Activated naive CD8-positive, alpha-beta T cell (primary cell): ENCODE measurements around the gene CCDC134.
A peak's percentile ranks its signal among the peaks of the same experiment; 100 is the strongest.

Source experiments
- H3K27ac Mint-ChIP-seq: one replicate; pipeline ENCODE4 v1.8.0; 2021; ENCODE audit warnings: mixed read lengths
- H3K27me3 Mint-ChIP-seq: one replicate; pipeline ENCODE4 v1.8.0; 2021; ENCODE audit warnings: mixed read lengths
- H3K36me3 Mint-ChIP-seq: one replicate; pipeline ENCODE4 v1.8.0; 2021; ENCODE audit warnings: mixed read lengths
- H3K4me1 Mint-ChIP-seq: one replicate; pipeline ENCODE4 v1.8.0; 2021; ENCODE audit warnings: low read depth, mixed read lengths
- H3K4me3 Mint-ChIP-seq: one replicate; pipeline ENCODE4 v1.8.0; 2021; ENCODE audit warnings: mild to moderate bottlenecking, mixed read lengths
- H3K9me3 Mint-ChIP-seq: one replicate; pipeline ENCODE4 v1.8.0; 2021; ENCODE audit warnings: low read depth, mixed read lengths

CCDC134 gene

GRCh38 chr22:41840216-41840615, 39.7 kb downstream of the CCDC134 start:
- Mint-ChIP-seq H3K27ac (peak overlapping the region; percentile 43), H3K4me1 (peaks cover 61% of the 10 kb centered on the region), H3K4me3 (no peak overlapping the region), H3K36me3 (peaks cover 21% of the 10 kb centered on the region), H3K27me3 (no peaks in the 10 kb centered on the region), H3K9me3 (no peaks in the 10 kb centered on the region)

GRCh38 chr22:41841085-41841712, 40.7 kb downstream of the CCDC134 start:
- Mint-ChIP-seq H3K4me3 (no peak overlapping the region), H3K27ac (peak overlapping the region; percentile 48), H3K9me3 (no peaks in the 10 kb centered on the region), H3K4me1 (peaks cover 67% of the 10 kb centered on the region), H3K36me3 (peaks cover 21% of the 10 kb centered on the region), H3K27me3 (no peaks in the 10 kb centered on the region)

- peaks cover 11% of the 10 kb centered on the region for H3K36me3 Mint-ChIP-seq
- H3K27me3 Mint-ChIP-seq = no peaks in the 10 kb centered on the region
- H3K4me1 Mint-ChIP-seq = peaks cover 67% of the 10 kb centered on the region
- peak overlapping the region; percentile 64 for H3K27ac Mint-ChIP-seq
- H3K4me3 Mint-ChIP-seq = no peak overlapping the region
- no peaks in the 10 kb centered on the region for H3K9me3 Mint-ChIP-seq
These were observed 42.8 kb downstream of the CCDC134 start for GRCh38 chr22:41842996-41843970.

DNA sequence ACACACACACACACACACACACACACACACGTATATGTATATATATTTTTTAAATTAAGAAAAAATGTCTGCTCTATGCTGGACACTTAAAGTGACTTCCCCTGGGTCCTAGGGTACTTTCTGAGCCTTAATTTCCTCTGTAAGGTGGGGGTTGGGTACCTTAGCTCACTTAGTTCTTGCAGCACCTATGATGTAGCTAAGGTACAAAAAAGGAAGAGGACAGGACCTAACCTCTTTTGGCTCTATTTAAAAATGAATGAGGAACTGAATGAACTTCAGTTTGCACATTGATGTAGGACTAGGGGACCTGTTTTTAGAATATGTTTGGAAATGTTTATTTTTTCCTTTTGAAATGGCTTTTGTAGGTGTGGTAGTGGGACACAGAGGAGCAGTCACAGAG, 43.6 kb downstream of the CCDC134 start:
- H3K27ac Mint-ChIP-seq = peak overlapping the region; percentile 84
- peaks cover 11% of the 10 kb centered on the region for H3K36me3 Mint-ChIP-seq
- H3K4me1 Mint-ChIP-seq = peaks cover 63% of the 10 kb centered on the region
- H3K9me3 Mint-ChIP-seq = no peaks in the 10 kb centered on the region
- no peaks in the 10 kb centered on the region for H3K27me3 Mint-ChIP-seq
- no peak overlapping the region for H3K4me3 Mint-ChIP-seq

DNA sequence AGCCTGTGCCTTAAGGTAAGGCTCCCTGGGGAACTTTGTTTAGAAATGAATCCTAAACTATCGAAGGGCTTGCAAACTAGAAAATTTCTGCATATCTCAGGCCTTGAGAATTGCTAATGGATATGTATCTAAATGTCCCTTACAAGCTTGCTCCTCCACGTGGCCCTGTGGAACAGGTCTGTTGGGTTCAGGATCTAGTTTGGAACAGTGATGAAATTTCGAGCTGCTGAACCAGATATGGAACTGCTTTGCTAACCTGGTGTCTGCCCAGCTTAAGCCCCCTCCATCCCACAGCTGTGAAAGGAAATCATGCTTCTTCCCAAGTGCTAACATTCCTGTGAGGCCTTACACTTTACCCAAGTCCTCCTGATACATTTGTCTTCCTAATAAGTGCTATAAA, 44.0 kb downstream of the CCDC134 start:
- Mint-ChIP-seq H3K36me3 (peaks cover 8% of the 10 kb centered on the region), H3K9me3 (no peaks in the 10 kb centered on the region), H3K27ac (peak overlapping the region; percentile 46), H3K27me3 (no peaks in the 10 kb centered on the region), H3K4me3 (no peak overlapping the region), H3K4me1 (peaks cover 60% of the 10 kb centered on the region)

- H3K4me3 Mint-ChIP-seq = no peak overlapping the region
- peaks cover 5% of the 10 kb centered on the region for H3K36me3 Mint-ChIP-seq
- no peaks in the 10 kb centered on the region for H3K9me3 Mint-ChIP-seq
- no peaks in the 10 kb centered on the region for H3K27me3 Mint-ChIP-seq
- H3K27ac Mint-ChIP-seq = peak overlapping the region; percentile 46
- H3K4me1 Mint-ChIP-seq = peaks cover 57% of the 10 kb centered on the region
These were observed 45.1 kb downstream of the CCDC134 start for GRCh38 chr22:41845380-41846267.

DNA sequence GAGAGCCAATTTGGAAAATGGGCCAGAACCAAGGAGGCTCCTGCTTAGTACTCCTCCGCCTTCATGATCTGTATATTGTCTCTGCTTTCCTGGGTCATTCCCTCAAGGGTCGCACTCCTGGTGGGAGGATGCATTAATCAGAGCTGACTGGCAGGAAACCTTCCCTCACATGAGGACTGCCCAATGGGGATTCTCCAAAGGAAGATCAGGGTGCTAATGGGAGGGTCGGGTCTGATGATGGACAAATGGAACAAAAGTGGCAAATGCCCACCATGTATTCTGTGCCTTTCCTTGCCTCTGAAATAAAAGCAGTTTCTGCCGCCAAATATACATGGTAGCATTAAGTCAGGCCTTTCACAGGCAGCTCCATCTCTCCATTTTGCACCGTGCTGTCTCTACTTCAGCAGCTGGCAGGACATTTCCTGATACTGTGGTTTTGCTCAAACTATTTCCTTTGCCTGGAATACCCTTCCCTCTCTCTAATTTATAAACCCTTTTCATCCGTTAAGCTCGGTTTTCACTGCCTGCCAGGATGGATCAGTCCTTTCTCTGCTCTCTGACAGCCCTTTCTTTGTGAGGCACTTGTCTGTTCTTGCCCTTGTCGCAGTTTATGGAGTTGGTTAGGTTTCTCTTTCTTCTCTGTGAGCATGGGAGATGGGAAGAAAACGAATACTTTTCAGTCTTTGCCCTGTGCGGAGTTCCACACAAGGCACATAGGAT, 45.9 kb downstream of the CCDC134 start:
- peak overlapping the region; percentile 47 for H3K27ac Mint-ChIP-seq
- peaks cover 51% of the 10 kb centered on the region for H3K4me1 Mint-ChIP-seq
- no peaks in the 10 kb centered on the region for H3K9me3 Mint-ChIP-seq
- no peaks in the 10 kb centered on the region for H3K27me3 Mint-ChIP-seq
- H3K36me3 Mint-ChIP-seq = peaks cover 5% of the 10 kb centered on the region
- no peak overlapping the region for H3K4me3 Mint-ChIP-seq

DNA sequence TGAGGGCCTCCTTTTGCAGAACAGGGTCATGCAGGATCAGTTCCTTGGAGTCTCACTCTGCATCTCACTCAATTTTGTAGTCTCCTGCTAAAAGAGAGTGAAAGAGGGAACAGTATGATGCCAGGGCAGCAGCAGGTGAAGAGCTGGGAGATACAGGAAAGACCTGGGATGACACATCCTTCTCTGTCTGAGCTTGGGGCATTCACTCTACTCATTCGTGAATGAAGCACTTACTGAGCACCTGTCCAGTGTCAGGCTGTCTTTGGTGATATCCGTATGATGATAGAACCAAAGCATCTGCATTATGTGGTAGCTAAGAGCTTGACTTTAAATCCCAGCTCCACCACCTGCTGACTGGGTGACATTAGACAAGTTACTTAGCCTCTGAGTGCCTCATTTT, 46.8 kb downstream of the CCDC134 start:
- Mint-ChIP-seq H3K27ac (no peak overlapping the region), H3K27me3 (no peaks in the 10 kb centered on the region), H3K9me3 (no peaks in the 10 kb centered on the region), H3K36me3 (peaks cover 5% of the 10 kb centered on the region), H3K4me1 (peaks cover 46% of the 10 kb centered on the region), H3K4me3 (no peak overlapping the region)

DNA sequence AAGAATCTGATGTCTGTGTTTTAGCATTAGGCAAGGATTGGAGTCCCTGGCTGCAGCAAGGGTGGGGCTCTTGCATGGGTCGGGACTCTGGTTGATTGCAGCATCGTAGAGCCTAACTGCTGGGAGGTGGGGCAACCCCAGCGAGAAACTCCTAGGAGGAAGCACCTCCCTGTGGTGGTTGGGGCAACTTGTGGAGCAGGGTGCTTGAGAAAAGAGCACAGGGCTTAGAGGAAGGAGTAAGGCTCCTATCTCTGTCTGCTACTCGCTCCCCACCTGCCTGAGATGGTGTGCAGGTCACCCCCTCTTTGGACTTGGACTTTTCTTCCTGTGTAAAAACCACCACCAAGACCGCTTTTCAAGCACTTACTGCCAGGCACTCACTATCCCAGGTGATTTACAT, 48.0 kb downstream of the CCDC134 start:
- no peaks in the 10 kb centered on the region for H3K27me3 Mint-ChIP-seq
- no peak overlapping the region for H3K27ac Mint-ChIP-seq
- no peaks in the 10 kb centered on the region for H3K9me3 Mint-ChIP-seq
- peaks cover 41% of the 10 kb centered on the region for H3K4me1 Mint-ChIP-seq
- H3K36me3 Mint-ChIP-seq = peaks cover 3% of the 10 kb centered on the region
- H3K4me3 Mint-ChIP-seq = no peak overlapping the region

- H3K36me3 Mint-ChIP-seq = no peaks in the 10 kb centered on the region
- peaks cover 61% of the 10 kb centered on the region for H3K4me1 Mint-ChIP-seq
- H3K27me3 Mint-ChIP-seq = no peaks in the 10 kb centered on the region
- peak overlapping the region; percentile 95 for H3K27ac Mint-ChIP-seq
- no peaks in the 10 kb centered on the region for H3K9me3 Mint-ChIP-seq
- peak overlapping the region; percentile 74 for H3K4me3 Mint-ChIP-seq
These were observed 56.0 kb downstream of the CCDC134 start for GRCh38 chr22:41856469-41856868.

GRCh38 chr22:41857155-41857859, 56.8 kb downstream of the CCDC134 start:
- Mint-ChIP-seq H3K9me3 (no peaks in the 10 kb centered on the region), H3K27ac (peak overlapping the region; percentile 95), H3K27me3 (no peaks in the 10 kb centered on the region), H3K36me3 (no peaks in the 10 kb centered on the region), H3K4me1 (peaks cover 64% of the 10 kb centered on the region), H3K4me3 (peak overlapping the region; percentile 78)

DNA sequence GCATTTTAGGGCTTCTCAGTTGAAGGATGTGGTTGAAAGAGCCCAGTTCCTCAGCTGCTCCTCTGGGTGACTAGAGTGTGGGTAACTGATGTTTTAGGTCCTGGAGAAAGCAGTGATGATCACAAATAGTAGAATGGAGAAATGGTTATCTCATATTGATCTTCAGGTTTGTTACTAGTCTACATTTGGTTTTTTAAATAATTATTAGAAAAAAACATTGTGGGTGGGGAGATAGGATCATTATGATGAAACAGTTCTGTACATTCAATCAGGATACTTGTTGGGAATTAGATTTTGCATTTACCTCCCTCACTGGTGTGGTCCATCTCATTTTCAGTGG, 57.4 kb downstream of the CCDC134 start:
- Mint-ChIP-seq H3K9me3 (no peaks in the 10 kb centered on the region), H3K27ac (peak overlapping the region; percentile 95), H3K4me1 (peaks cover 67% of the 10 kb centered on the region), H3K36me3 (no peaks in the 10 kb centered on the region), H3K4me3 (peak overlapping the region; percentile 78), H3K27me3 (no peaks in the 10 kb centered on the region)

- no peaks in the 10 kb centered on the region for H3K9me3 Mint-ChIP-seq
- peaks cover 68% of the 10 kb centered on the region for H3K4me1 Mint-ChIP-seq
- H3K4me3 Mint-ChIP-seq = peak overlapping the region; percentile 78
- no peaks in the 10 kb centered on the region for H3K27me3 Mint-ChIP-seq
- peaks cover 11% of the 10 kb centered on the region for H3K36me3 Mint-ChIP-seq
- peak overlapping the region; percentile 98 for H3K27ac Mint-ChIP-seq
These were observed 61.7 kb downstream of the CCDC134 start for GRCh38 chr22:41862160-41862529.
